Smooth muscle cell (in vitro differentiated cells): ENCODE data around the gene SAMD9L. TPM values are rescaled to one million over a fixed set of nuclear protein-coding genes. Genes with fewer than 3 reads are reported as not detected.

ENCODE experiments used
- DNase-seq: peaks from one replicate; lab custom pipeline; 2025; ENCODE audit not compliant: unreplicated experiment; lab: John Stamatoyannopoulos, UW
- H2AFZ ChIP-seq: fragments of 200-600 bp; sonication (generic); 2 replicates; pipeline ENCODE4 v1.6.0; 2016; ENCODE audit warnings: antibody characterized with exemption, low read depth, mild to moderate bottlenecking
- H3F3A ChIP-seq: fragments of 200-600 bp; sonication (generic); 2 replicates; pipeline ENCODE4 v1.6.0; 2017; ENCODE audit warnings: antibody characterized with exemption, low read depth
- H3K27ac ChIP-seq: fragments of 200-600 bp; sonication (generic); 2 replicates; pipeline ENCODE4 v1.5.1; 2016; ENCODE audit warnings: low read depth, mild to moderate bottlenecking
- H3K27me3 ChIP-seq: fragments of 200-600 bp; sonication (generic); 2 replicates; pipeline ENCODE4 v1.6.1; 2016; ENCODE audit warnings: low read depth, mild to moderate bottlenecking
- H3K36me3 ChIP-seq: fragments of 200-600 bp; sonication (generic); 2 replicates; pipeline ENCODE4 v1.5.1; 2016; ENCODE audit warnings: low read depth
- H3K4me1 ChIP-seq: fragments of 200-600 bp; sonication (generic); 2 replicates; pipeline ENCODE4 v1.5.1; 2016; ENCODE audit warnings: low read depth
- H3K4me2 ChIP-seq: fragments of 200-600 bp; sonication (generic); 2 replicates; pipeline ENCODE4 v1.6.0; 2016; ENCODE audit warnings: mild to moderate bottlenecking
- H3K4me3 ChIP-seq: fragments of 200-600 bp; sonication (generic); 2 replicates; pipeline ENCODE4 v1.5.1; 2016; ENCODE audit warnings: mild to moderate bottlenecking
- H3K79me2 ChIP-seq: fragments of 200-600 bp; sonication (generic); 2 replicates; pipeline ENCODE4 v1.6.0; 2016; ENCODE audit warnings: low read depth, mild to moderate bottlenecking
- H3K9ac ChIP-seq: fragments of 200-600 bp; sonication (generic); 2 replicates; pipeline ENCODE4 v1.6.0; 2016; ENCODE audit warnings: low read depth
- H3K9me3 ChIP-seq: fragments of 200-600 bp; sonication (generic); replicated peaks from 2 replicates; pipeline ENCODE4 v1.5.1; 2016; ENCODE audit warnings: low read depth
- H4K20me1 ChIP-seq: fragments of 200-600 bp; sonication (generic); 2 replicates; pipeline ENCODE4 v1.6.0; 2016; ENCODE audit warnings: low read depth
- WGBS: methylation state at CpG from one replicate; pipeline ENCODE4 v1.1.7; 2016; ENCODE audit warnings: low lambda C conversion rate; 5-methylcytosine and 5-hydroxymethylcytosine counted together
- polyA plus RNA-seq: library from polyadenylated mRNA; unstranded; fragments of >200 nt; fragmentation: Nextera tagmentation; extraction: Ambion mirVana; gene quantifications from 2 replicates; pipeline ENCODE4 v1.2.1, GENCODE V29; 2016
- total RNA-seq: library from RNA; depleted of rRNA; stranded (reverse); fragments of >200 nt; gene quantifications from 2 replicates; pipeline ENCODE4 v1.2.3, GENCODE V29; 2014
- TF ChIP-seq, protein P1 (sequence below): fragments of 200-600 bp; sonication (generic); IDR thresholded peaks from 2 replicates; pipeline ENCODE4 v1.5.1; 2017; ENCODE audit warnings: borderline replicate concordance, mild to moderate bottlenecking, antibody characterized with exemption; ENCODE audit not compliant: insufficient read depth, poor library complexity, severe bottlenecking

Gene SAMD9L
- total and polyA plus RNA-seq, 2 experiments from 2014 or later = 0.31 to 2.7 TPM

DNA sequence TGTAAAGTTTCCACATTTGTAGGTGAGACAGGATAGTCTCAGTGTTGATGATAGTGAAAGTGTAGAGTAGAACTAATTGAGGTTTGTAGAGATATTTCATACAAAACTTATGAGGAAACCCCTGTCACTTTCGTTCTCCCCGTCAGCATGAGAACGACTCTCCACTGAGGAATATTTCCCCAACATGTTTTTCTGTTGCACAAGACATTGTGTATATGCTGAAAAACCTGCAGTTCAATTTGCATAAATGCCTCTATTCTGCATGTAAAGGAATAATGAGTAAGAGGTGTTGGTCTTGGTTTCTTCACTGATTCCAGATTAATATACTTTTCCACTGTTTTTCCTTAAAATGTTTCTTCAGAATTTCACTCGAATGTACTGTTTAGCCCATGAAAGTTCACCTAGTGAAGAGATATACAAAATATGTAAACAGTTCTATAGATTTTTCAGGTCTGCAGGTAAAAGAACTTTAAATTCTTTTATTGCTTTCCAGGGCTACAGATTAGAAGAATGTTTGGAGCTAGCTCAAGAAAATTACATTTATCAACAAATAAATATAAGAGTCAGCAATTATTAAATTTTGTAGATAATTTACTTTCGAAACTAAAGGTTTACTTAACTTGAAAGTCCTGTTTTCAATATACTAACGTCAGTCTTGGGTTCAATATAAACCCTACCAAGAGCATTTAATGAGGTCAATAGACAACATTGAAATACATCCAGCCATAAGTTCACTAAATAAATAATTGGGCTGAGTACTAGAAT is 40.9 kb upstream of the SAMD9L start:
- no peak overlapping the region for H3K4me3 ChIP-seq
- H3K36me3 ChIP-seq = no peaks in the 10 kb centered on the region
- H3K4me1 ChIP-seq = no peaks in the 10 kb centered on the region
- H3K9ac ChIP-seq = no peak overlapping the region
- H3K27me3 ChIP-seq = peaks cover 63% of the 10 kb centered on the region
- WGBS = 70% methylated on average over 6 of the region's 6 CpGs
- H3F3A ChIP-seq = no peaks in the 10 kb centered on the region
- no peaks in the 10 kb centered on the region for H4K20me1 ChIP-seq
- H3K79me2 ChIP-seq = no peaks in the 10 kb centered on the region
- no peak overlapping the region for H2AFZ ChIP-seq
- H3K9me3 ChIP-seq = no peaks in the 10 kb centered on the region
- TF ChIP-seq, protein P1, sequence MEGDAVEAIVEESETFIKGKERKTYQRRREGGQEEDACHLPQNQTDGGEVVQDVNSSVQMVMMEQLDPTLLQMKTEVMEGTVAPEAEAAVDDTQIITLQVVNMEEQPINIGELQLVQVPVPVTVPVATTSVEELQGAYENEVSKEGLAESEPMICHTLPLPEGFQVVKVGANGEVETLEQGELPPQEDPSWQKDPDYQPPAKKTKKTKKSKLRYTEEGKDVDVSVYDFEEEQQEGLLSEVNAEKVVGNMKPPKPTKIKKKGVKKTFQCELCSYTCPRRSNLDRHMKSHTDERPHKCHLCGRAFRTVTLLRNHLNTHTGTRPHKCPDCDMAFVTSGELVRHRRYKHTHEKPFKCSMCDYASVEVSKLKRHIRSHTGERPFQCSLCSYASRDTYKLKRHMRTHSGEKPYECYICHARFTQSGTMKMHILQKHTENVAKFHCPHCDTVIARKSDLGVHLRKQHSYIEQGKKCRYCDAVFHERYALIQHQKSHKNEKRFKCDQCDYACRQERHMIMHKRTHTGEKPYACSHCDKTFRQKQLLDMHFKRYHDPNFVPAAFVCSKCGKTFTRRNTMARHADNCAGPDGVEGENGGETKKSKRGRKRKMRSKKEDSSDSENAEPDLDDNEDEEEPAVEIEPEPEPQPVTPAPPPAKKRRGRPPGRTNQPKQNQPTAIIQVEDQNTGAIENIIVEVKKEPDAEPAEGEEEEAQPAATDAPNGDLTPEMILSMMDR = no peak
- no peak for DNase-seq
- no peak overlapping the region for H3K27ac ChIP-seq
- no peak overlapping the region for H3K4me2 ChIP-seq

GRCh38 chr7:93185303-93186027 is 37.3 kb upstream of the SAMD9L start:
- H4K20me1 ChIP-seq = no peaks in the 10 kb centered on the region
- DNase-seq = no peak
- no peaks in the 10 kb centered on the region for H3K79me2 ChIP-seq
- no peaks in the 10 kb centered on the region for H3K9me3 ChIP-seq
- no peaks in the 10 kb centered on the region for H3K36me3 ChIP-seq
- peaks cover 40% of the 10 kb centered on the region for H3K27me3 ChIP-seq
- no peaks in the 10 kb centered on the region for H3F3A ChIP-seq
- no peak overlapping the region for H3K27ac ChIP-seq
- H2AFZ ChIP-seq = no peak overlapping the region
- H3K9ac ChIP-seq = no peak overlapping the region
- no peak overlapping the region for H3K4me2 ChIP-seq
- H3K4me1 ChIP-seq = no peaks in the 10 kb centered on the region
- TF ChIP-seq, protein P1 = no peak
- 33% methylated on average over 1 of the region's 1 CpG for WGBS
- no peak overlapping the region for H3K4me3 ChIP-seq

DNA sequence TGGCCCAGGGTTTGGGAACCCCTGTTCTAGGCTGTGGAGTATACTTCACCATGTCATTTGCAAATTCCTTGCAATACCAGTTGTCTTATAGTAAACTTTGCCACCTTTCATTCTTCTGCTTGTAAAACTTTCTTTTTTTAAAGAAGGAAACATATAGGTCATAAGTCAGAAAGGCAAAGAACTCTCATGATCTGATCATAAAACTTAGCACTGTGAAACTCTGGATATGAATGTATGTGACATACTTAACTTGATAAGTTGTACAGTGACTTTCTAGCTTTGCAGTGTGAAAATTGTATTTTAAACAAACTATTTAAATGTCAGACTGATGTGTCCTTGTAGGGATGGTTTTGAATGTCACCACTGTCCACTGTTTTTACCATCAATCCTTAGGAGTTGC is 31.0 kb upstream of the SAMD9L start:
- Histone ChIP-seq H3K27me3 (peaks cover 21% of the 10 kb centered on the region), H3K9me3 (no peaks in the 10 kb centered on the region), H3K36me3 (no peaks in the 10 kb centered on the region), H2AFZ (no peak overlapping the region), H4K20me1 (no peaks in the 10 kb centered on the region), H3K79me2 (no peaks in the 10 kb centered on the region), H3K4me1 (no peaks in the 10 kb centered on the region), H3K4me3 (no peak overlapping the region), H3K27ac (no peak overlapping the region), H3K4me2 (no peak overlapping the region), H3K9ac (no peak overlapping the region), H3F3A (no peaks in the 10 kb centered on the region)
- DNase-seq = no peak
- TF ChIP-seq, protein P1 = no peak
